Activated B cell treated with CpG ODN at 0.5 μM for 24 hours (primary cell): ENCODE results near the gene SUOX. TPM values are rescaled to one million over a fixed set of nuclear protein-coding genes. Genes with fewer than 3 reads are reported as not detected.

Source experiments
- ATAC-seq: fragments of 200-7000 bp; cut with Tn5 transposase; one replicate; pipeline ENCODE4 v1.10.0; 2021; ENCODE audit warnings: low read depth, mild to moderate bottlenecking, moderate library complexity
- CTCF ChIA-PET: fragments of 350-600 bp; sonication (Branson Sonifier 250); formaldehyde crosslinking; loops from one replicate; lab custom pipeline; 2021; ENCODE audit warnings: antibody characterized with exemption; lab: Charles Lee
- POLR2A ChIA-PET: fragments of 350-600 bp; sonication (Branson Sonifier 250); formaldehyde crosslinking; loops from one replicate; lab custom pipeline; 2021; ENCODE audit warnings: antibody characterized with exemption; lab: Charles Lee
- DNase-seq: peaks from one replicate; pipeline ENCODE4 v3.0.0; 2022
- H3K27ac Mint-ChIP-seq: one replicate; pipeline ENCODE4 v1.8.0; 2020; ENCODE audit warnings: mixed read lengths
- H3K27me3 Mint-ChIP-seq: one replicate; pipeline ENCODE4 v1.8.0; 2021; ENCODE audit warnings: mixed read lengths
- H3K36me3 Mint-ChIP-seq: one replicate; pipeline ENCODE4 v1.8.0; 2021; ENCODE audit warnings: low read depth, mixed read lengths
- H3K4me1 Mint-ChIP-seq: one replicate; pipeline ENCODE4 v1.8.0; 2021; ENCODE audit warnings: mixed read lengths
- H3K4me3 Mint-ChIP-seq: one replicate; pipeline ENCODE4 v1.8.0; 2020; ENCODE audit warnings: mild to moderate bottlenecking, mixed read lengths
- H3K9me3 Mint-ChIP-seq: one replicate; pipeline ENCODE4 v1.8.0; 2020; ENCODE audit warnings: mixed read lengths
- intact Hi-C: fragments of 100-400 bp; cut with micrococcal nuclease; formaldehyde crosslinking; loops from one replicate; pipeline ENCODE4 v1.15.1; 2024
- total RNA-seq: library from RNA; stranded (reverse); gene quantifications from 2 replicates; pipeline ENCODE4 v1.2.3, GENCODE V29; 2022
- TF ChIP-seq, protein P1 (sequence below): fragments of 200-600 bp; IDR thresholded peaks from one replicate; pipeline ENCODE4 v1.8.0; 2022; ENCODE audit warnings: antibody characterized with exemption, mild to moderate bottlenecking

Gene SUOX
- total RNA-seq, 1 donor from 2014 or later, result 5.6 TPM

DNA sequence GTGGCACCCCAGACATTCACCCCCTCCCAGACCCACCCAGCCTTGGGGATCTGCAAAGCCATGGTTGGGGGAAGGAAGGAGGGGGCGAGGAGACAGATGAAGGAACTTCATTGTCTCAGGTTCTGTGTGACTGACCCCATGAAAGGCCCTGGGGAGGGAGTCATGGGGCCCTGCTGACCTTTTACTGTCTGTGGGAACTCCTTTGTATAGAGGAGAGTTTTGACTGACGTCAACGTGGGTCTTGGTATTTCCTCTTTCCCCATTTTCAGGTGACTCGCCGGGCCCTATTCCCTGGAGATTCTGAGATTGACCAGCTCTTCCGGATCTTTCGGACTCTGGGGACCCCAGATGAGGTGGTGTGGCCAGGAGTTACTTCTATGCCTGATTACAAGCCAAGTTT lies 26.3 kb upstream of the SUOX start:
- peak overlapping the region; percentile 25 for H3K4me3 Mint-ChIP-seq
- ATAC-seq (no peak), DNase-seq (no peak)
- H3K9me3 Mint-ChIP-seq, result no peaks in the 10 kb centered on the region
- H3K27me3 Mint-ChIP-seq, result no peaks in the 10 kb centered on the region
- ChIA-PET POLR2A (interaction anchor here (0.5 kb wide), 1 partner anchor 58 kb away, joined by 3 read pairs; no protein-coding TSS in a partner anchor), CTCF (no interaction called here)
- TF ChIP-seq, protein P1, sequence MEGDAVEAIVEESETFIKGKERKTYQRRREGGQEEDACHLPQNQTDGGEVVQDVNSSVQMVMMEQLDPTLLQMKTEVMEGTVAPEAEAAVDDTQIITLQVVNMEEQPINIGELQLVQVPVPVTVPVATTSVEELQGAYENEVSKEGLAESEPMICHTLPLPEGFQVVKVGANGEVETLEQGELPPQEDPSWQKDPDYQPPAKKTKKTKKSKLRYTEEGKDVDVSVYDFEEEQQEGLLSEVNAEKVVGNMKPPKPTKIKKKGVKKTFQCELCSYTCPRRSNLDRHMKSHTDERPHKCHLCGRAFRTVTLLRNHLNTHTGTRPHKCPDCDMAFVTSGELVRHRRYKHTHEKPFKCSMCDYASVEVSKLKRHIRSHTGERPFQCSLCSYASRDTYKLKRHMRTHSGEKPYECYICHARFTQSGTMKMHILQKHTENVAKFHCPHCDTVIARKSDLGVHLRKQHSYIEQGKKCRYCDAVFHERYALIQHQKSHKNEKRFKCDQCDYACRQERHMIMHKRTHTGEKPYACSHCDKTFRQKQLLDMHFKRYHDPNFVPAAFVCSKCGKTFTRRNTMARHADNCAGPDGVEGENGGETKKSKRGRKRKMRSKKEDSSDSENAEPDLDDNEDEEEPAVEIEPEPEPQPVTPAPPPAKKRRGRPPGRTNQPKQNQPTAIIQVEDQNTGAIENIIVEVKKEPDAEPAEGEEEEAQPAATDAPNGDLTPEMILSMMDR, result no peak
- H3K4me1 Mint-ChIP-seq, result peaks cover 33% of the 10 kb centered on the region
- peaks cover 16% of the 10 kb centered on the region for H3K36me3 Mint-ChIP-seq
- no peak overlapping the region for H3K27ac Mint-ChIP-seq
- intact Hi-C loops, result loop anchor here (5.0 kb wide), 2 partner anchors 252 to 667 kb away; partner anchors contain the start of genes NABP2 and RNF41

DNA sequence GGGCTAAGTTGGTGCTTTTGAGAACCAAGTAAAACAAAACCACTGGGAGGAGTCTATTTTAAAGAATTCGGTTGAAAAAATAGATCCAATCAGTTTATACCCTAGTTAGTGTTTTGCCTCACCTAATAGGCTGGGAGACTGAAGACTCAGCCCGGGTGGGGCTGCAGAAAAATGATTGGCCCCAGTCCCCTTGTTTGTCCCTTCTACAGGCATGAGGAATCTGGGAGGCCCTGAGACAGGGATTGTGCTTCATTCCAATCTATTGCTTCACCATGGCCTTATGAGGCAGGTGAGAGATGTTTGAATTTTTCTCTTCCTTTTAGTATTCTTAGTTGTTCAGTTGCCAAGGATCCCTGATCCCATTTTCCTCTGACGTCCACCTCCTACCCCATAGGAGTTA lies 25.0 kb upstream of the SUOX start:
- CTCF ChIA-PET, result no interaction called here
- Mint-ChIP-seq H3K9me3 (no peaks in the 10 kb centered on the region), H3K27me3 (no peaks in the 10 kb centered on the region), H3K27ac (no peak overlapping the region), H3K4me3 (no peak overlapping the region), H3K4me1 (peaks cover 30% of the 10 kb centered on the region), H3K36me3 (peaks cover 13% of the 10 kb centered on the region)
- TF ChIP-seq, protein P1, result no peak
- POLR2A ChIA-PET, result no interaction called here
- ATAC-seq, result no peak
- no peak for DNase-seq
- intact Hi-C loops, result loop anchor here (2.0 to 5.0 kb wide), 3 partner anchors 147 to 665 kb away; partner anchors contain the start of genes NABP2, RNF41 and ZC3H10

DNA sequence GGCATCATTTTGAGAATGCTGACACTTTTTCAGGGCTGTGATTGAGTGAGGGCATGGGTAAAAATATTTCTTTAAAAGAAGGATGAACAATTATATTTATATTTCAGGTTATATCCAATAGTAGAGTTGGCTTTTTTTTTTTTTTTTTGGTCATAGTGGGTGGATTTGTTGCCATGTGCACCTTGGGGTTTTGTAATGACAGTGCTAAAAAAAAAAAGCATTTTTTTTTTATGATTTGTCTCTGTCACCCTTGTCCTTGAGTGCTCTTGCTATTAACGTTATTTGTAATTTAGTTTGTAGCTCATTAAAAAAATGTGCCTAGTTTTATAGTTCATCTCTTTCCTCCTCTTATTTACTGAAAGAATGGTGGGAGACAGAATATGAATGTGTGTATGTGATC lies 24.6 kb upstream of the SUOX start:
- DNase-seq, result no peak
- H3K27ac Mint-ChIP-seq, result no peak overlapping the region
- ChIA-PET CTCF (no interaction called here), POLR2A (no interaction called here)
- no peaks in the 10 kb centered on the region for H3K9me3 Mint-ChIP-seq
- TF ChIP-seq, protein P1, result no peak
- intact Hi-C loops, result loop anchor here (2.0 to 5.0 kb wide), 3 partner anchors 146 to 665 kb away; partner anchors contain the start of genes NABP2, RNF41 and ZC3H10
- H3K4me3 Mint-ChIP-seq, result no peak overlapping the region
- peaks cover 16% of the 10 kb centered on the region for H3K36me3 Mint-ChIP-seq
- H3K4me1 Mint-ChIP-seq, result peaks cover 30% of the 10 kb centered on the region
- no peak for ATAC-seq
- no peaks in the 10 kb centered on the region for H3K27me3 Mint-ChIP-seq

DNA sequence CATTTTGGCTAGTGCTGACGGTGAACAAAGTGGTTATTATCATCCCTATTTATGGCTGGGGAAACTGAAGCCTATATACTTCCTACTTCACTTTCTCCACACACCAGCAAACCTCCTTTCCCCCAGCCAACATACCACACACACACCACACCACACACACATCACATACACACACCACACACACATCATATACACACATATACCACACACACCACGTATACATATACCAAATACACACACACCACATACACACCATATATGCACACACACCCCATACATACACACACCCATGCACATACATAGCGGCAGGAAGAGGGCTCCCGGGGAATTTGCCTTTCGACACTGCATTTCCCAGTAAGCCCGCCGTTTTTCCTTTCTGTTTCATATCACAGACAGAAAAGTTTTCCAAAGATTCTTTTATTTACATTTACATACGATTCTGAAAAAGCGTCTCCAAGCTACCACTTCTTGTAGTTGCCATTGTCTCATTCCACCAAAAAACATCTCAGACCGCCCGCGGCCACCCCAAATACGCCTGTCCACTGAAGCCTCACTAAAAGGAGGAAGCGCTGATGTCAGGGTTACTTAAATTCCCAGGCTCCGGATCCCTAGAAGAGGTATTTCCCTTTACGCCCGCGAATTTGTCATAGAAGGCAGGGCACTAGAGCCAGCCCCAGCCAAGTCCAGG lies 24.0 kb upstream of the SUOX start:
- no peaks in the 10 kb centered on the region for H3K9me3 Mint-ChIP-seq
- H3K36me3 Mint-ChIP-seq, result peaks cover 20% of the 10 kb centered on the region
- TF ChIP-seq, protein P1, result no peak
- CTCF ChIA-PET, result interaction anchor here (1.0 to 1.6 kb wide), 5 partner anchors 12 to 45 kb away, joined by 3 to 7 read pairs (median 4); partner anchors contain the start of genes PYM1 and SUOX
- no peaks in the 10 kb centered on the region for H3K27me3 Mint-ChIP-seq
- H3K4me1 Mint-ChIP-seq, result peaks cover 26% of the 10 kb centered on the region
- POLR2A ChIA-PET, result interaction anchor here (0.5 to 3.0 kb wide), 27 partner anchors 10 to 1920 kb away, joined by 3 to 33 read pairs (median 8); partner anchors contain the start of genes DNAJC14, ESYT1, HOXC4 and ORMDL2
- no peak for DNase-seq
- no peak overlapping the region for H3K27ac Mint-ChIP-seq
- intact Hi-C loops, result loop anchor here (1.0 to 5.0 kb wide), 11 partner anchors 34 to 664 kb away; partner anchors contain the start of genes CS, DGKA, MYL6 and NABP2
- ATAC-seq, result no peak
- no peak overlapping the region for H3K4me3 Mint-ChIP-seq
